ENCODE data around the gene OR2G6.
"Not testable (repeated sequence)": the region's sequence is repeated elsewhere in the genome, so short reads cannot be mapped to it uniquely, and the experiment has no call there.

GRCh38 chr1:248459117-248459516 is 48.8 kb upstream of the OR2G6 start:
- not testable (repeated sequence) for TF ChIP-seq POLR2A, CTCF (IDR thresholded peaks at IDR 0.05)

All from right lobe of liver (tissue), 4 donors.